Stimulated activated memory B cell treated with anti-CD40 and anti-IgM and Interleukin-4, amounts not matched to agents 10 μg/mL and 1 μg/mL and 100 μg/mL, for 72 hours (primary cell): ENCODE data around the gene PARVB.
"Not testable (repeated sequence)": the region's sequence is repeated elsewhere in the genome, so short reads cannot be mapped to it uniquely, and the experiment has no call there.

ENCODE experiments used
- ATAC-seq: fragments of 150-1000 bp; cut with Tn5 transposase; 2 replicates; pipeline ENCODE4 v1.10.0; 2021
- H3K27ac Mint-ChIP-seq: one replicate; pipeline ENCODE4 v1.8.0; 2022; ENCODE audit warnings: mild to moderate bottlenecking, mixed read lengths
- H3K27me3 Mint-ChIP-seq: one replicate; pipeline ENCODE4 v1.8.0; 2022; ENCODE audit warnings: mixed read lengths
- H3K36me3 Mint-ChIP-seq: one replicate; pipeline ENCODE4 v1.8.0; 2022; ENCODE audit warnings: mixed read lengths
- H3K4me1 Mint-ChIP-seq: one replicate; pipeline ENCODE4 v1.8.0; 2022; ENCODE audit warnings: mixed read lengths
- H3K4me3 Mint-ChIP-seq: one replicate; pipeline ENCODE4 v1.8.0; 2022; ENCODE audit warnings: mild to moderate bottlenecking, moderate library complexity, mixed read lengths
- H3K9me3 Mint-ChIP-seq: one replicate; pipeline ENCODE4 v1.8.0; 2022; ENCODE audit warnings: mixed read lengths

PARVB gene

DNA sequence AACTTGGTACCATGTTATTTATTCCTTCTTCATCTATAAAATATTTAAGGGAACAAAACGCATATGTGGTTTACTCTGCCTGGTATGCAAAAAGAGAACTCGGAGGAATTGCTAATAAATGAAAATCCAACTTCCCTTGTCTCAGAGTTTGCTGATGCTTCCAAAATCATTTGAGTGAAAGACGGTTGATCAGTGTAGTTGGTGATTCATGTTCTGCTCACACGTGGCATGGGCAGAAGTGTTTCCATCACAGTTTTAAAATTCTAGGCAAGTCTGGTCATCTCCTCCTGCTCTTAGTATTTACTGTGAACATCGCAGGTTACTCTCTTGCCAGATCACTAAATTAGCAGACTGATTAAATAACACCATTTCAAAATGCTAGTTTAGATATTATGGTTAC lies 11.9 kb upstream of the PARVB start:
- no peaks in the 10 kb centered on the region for H3K27me3 Mint-ChIP-seq
- no peak overlapping the region for H3K27ac Mint-ChIP-seq
- H3K9me3 Mint-ChIP-seq, result no peaks in the 10 kb centered on the region
- ATAC-seq, result no peak
- no peak overlapping the region for H3K4me3 Mint-ChIP-seq
- H3K4me1 Mint-ChIP-seq, result peaks cover 8% of the 10 kb centered on the region
- H3K36me3 Mint-ChIP-seq, result no peaks in the 10 kb centered on the region

DNA sequence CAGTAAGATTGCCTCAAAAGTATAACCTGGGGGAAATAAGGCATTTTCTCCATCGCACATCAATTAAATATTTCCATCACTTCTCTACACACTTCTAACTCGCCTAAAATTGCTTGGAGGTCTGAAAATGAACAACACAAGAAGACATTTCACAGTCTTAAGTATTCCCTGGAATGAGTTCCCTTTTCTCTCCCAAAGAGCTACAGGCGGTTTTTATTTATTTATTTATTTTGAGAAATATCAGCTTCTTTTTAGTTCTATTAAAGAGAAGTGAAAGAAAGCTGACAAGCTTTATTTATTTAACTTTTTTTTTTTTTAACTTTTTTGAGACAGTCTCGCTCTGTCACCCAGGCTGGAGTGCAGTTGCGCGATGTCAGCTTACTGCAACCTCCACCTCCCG lies 11.5 kb upstream of the PARVB start:
- H3K9me3 Mint-ChIP-seq, result no peaks in the 10 kb centered on the region
- ATAC-seq, result no peak
- peaks cover 10% of the 10 kb centered on the region for H3K4me1 Mint-ChIP-seq
- H3K27ac Mint-ChIP-seq, result no peak overlapping the region
- no peaks in the 10 kb centered on the region for H3K27me3 Mint-ChIP-seq
- no peak overlapping the region for H3K4me3 Mint-ChIP-seq
- H3K36me3 Mint-ChIP-seq, result no peaks in the 10 kb centered on the region

DNA sequence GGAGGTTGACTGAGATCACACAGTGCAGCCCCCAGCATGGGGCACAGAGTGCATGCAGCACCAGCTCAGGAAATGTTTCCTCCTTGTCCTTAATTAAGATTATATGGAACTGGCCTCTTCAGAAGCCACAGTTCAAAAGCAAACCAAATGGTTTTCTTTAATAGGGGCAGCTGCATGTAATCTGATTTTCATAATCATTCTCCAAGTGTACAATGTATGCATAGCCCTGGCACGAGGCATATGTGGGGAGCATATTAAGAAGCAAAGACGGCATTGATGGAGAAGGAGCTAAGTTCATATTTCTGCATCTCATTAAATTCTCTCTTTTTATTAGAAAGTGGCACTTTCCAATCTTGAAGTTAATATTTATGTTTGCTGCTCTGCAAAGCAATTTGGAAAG lies 9.9 kb upstream of the PARVB start:
- Mint-ChIP-seq H3K27ac (no peak overlapping the region), H3K4me3 (no peak overlapping the region)

DNA sequence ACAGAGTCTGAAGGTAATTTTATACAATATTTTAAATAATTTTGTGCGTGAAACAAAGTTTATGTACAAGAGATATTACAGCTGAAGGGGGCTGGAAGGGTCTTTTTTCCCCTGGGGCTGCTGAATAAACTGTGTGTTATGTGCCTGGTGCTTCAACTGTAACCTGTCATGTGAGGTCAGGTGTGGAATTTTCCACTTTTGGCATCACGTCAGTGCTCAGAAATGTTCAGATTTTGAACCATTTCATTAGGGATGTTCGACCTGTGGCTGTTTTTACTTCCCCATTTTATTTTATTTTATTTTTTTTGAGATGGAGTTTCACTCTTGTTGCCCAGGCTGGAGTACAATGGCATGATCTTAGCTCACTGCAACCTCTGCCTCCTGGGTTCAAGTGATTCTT lies 7.5 kb upstream of the PARVB start:
- H3K27ac Mint-ChIP-seq, result peak overlapping the region; percentile 39
- H3K4me1 Mint-ChIP-seq, result peaks cover 37% of the 10 kb centered on the region
- not testable (repeated sequence) for H3K9me3 Mint-ChIP-seq, H3K27me3 Mint-ChIP-seq, H3K4me3 Mint-ChIP-seq
- ATAC-seq, result peak; percentile 53
- H3K36me3 Mint-ChIP-seq, result peaks cover 14% of the 10 kb centered on the region

More for the DNA sequence above, 9.9 kb upstream of the PARVB start:
- no peak for ATAC-seq
- Mint-ChIP-seq H3K4me1 (peaks cover 15% of the 10 kb centered on the region), H3K27me3 (no peaks in the 10 kb centered on the region), H3K9me3 (no peaks in the 10 kb centered on the region), H3K36me3 (peaks cover 6% of the 10 kb centered on the region)

DNA sequence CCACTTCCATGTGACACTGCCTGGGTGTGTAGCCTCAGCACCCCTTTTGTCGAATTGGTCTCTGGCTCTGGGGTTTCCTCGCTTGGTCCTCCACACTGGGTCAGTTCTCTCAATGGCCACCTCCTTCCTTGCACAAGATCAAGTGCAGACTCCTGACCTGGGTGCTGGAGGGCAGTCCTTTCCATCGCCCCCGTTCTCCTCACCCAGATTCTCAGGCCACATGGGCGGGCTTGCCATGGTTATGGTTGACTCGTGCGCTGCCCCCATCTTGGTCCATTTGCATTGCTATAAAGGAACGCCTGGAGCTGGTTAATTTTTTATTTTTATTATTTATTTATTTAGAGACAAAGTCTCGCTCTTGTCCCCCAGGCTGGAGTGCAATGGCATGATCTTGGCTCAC lies 5.5 kb upstream of the PARVB start:
- H3K4me1 Mint-ChIP-seq, result peaks cover 49% of the 10 kb centered on the region
- H3K27me3 Mint-ChIP-seq, result no peaks in the 10 kb centered on the region
- H3K36me3 Mint-ChIP-seq, result peaks cover 14% of the 10 kb centered on the region
- H3K4me3 Mint-ChIP-seq, result no peak overlapping the region
- H3K9me3 Mint-ChIP-seq, result no peaks in the 10 kb centered on the region
- ATAC-seq, result no peak
- H3K27ac Mint-ChIP-seq, result no peak overlapping the region

DNA sequence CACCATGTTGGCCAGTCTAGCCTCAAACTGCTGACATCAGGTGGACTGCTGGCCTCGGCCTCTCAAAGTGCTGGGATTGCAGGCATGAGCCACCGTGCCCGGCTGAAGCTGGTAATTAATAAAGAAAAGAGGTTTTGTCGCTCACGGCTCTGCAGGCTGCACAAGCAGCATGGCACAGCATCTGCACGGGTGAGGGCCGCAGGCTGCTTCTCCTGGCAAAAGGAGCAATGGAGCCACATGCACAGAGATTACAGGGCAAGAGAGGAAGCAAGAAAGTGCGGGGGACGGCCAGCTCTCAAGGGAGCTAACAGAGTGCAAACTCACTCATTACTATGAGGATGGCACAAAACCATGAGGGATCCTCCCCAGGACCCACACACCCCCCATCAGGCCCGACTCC lies 4.7 kb upstream of the PARVB start:
- Mint-ChIP-seq H3K27ac (peak overlapping the region; percentile 62), H3K27me3 (no peaks in the 10 kb centered on the region), H3K4me1 (peaks cover 53% of the 10 kb centered on the region), H3K4me3 (no peak overlapping the region), H3K36me3 (peaks cover 14% of the 10 kb centered on the region), H3K9me3 (no peaks in the 10 kb centered on the region)
- ATAC-seq, result no peak

DNA sequence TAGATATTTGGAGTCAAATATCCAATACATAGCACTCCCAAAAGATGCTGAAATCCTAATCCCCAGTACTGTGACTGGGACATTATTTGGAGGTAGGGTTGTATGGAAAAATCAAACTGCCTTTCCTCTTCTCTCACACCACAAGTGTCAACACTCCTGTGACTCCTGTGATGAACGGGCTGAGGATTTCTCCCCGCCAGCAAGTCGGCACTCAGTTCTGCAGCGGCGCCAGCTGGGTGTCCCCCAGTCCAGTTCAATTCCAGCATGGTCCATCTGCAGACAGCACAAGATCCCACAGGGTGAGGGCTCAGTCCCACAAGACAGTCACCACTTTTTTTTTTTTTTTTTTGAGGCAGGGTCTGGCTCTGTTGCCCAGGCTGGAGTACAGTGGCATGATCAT lies 4.3 kb upstream of the PARVB start:
- no peaks in the 10 kb centered on the region for H3K9me3 Mint-ChIP-seq
- H3K36me3 Mint-ChIP-seq, result peaks cover 14% of the 10 kb centered on the region
- H3K27me3 Mint-ChIP-seq, result no peaks in the 10 kb centered on the region
- H3K4me3 Mint-ChIP-seq, result no peak overlapping the region
- peak overlapping the region; percentile 62 for H3K27ac Mint-ChIP-seq
- ATAC-seq, result no peak
- H3K4me1 Mint-ChIP-seq, result peaks cover 55% of the 10 kb centered on the region

DNA sequence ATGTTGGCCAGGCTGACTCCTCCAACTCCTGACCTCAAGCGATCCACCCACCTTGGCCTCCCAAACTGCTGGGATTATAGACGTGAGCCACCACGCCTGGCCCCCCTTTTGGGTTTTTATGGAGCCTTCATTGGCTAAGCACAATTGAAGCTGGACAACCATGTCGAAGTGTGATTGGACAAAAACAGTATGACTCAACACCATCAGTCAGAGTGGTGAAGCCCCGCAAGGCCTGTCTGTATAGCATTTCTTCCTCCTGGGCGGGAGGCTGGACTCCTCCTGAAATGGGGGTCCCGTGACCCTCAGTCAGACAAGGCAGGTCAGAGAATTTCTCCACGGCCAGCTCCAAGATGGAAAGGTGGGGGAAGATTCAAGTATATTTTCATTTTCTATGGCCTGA lies 3.1 kb upstream of the PARVB start:
- peak overlapping the region; percentile 1 for H3K4me3 Mint-ChIP-seq
- H3K36me3 Mint-ChIP-seq, result peaks cover 17% of the 10 kb centered on the region
- H3K4me1 Mint-ChIP-seq, result peaks cover 63% of the 10 kb centered on the region
- no peaks in the 10 kb centered on the region for H3K9me3 Mint-ChIP-seq
- no peak overlapping the region for H3K27ac Mint-ChIP-seq
- no peaks in the 10 kb centered on the region for H3K27me3 Mint-ChIP-seq
- ATAC-seq, result no peak

DNA sequence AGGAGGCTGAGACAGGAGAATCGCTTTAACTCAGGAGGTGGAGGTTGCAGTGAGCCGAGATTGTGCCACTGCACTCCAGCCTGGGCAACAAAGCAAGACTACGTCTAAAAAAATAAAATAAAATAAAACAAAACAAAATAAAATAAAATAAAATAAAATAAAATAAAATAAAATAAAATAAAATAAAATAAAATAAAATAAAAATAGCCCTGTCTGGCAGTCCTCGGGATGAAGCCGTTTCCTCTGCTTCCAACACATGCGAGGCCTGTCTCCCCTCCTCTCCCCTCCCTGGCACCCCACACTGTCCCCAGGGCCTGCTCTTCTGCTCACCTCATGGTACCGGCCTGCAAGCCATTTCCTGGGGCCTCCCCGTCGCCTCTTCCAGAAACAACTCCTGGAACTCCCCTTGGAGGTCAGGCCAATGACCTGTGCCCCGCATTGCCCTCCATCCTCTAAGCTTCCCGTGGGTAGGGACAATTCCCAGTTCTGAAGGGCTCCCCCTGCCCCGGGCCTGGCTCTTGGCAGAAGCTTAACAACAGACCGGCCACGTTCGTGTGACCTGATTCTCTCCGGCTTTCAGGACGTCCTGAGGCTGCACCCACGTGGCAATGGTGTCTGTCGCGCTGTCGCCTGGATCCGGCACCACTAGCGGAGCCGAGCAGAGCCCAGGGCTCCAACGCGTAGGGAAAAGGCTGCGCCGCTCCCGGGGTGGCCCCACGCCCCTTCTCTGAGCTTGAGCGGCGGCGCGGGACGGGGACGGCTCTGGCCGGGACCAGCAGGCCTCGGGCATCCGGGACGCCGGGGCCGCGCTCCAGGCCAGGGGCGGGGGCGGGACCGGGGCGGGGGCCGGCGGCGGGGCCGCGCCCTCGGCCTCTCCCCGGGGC lies 456 bp upstream of the PARVB start:
- Mint-ChIP-seq H3K4me1 (peaks cover 79% of the 10 kb centered on the region), H3K4me3 (peak overlapping the region; percentile 84), H3K9me3 (no peaks in the 10 kb centered on the region), H3K36me3 (peaks cover 29% of the 10 kb centered on the region), H3K27ac (peak overlapping the region; percentile 97), H3K27me3 (no peaks in the 10 kb centered on the region)
- ATAC-seq, result peak; percentile 42

DNA sequence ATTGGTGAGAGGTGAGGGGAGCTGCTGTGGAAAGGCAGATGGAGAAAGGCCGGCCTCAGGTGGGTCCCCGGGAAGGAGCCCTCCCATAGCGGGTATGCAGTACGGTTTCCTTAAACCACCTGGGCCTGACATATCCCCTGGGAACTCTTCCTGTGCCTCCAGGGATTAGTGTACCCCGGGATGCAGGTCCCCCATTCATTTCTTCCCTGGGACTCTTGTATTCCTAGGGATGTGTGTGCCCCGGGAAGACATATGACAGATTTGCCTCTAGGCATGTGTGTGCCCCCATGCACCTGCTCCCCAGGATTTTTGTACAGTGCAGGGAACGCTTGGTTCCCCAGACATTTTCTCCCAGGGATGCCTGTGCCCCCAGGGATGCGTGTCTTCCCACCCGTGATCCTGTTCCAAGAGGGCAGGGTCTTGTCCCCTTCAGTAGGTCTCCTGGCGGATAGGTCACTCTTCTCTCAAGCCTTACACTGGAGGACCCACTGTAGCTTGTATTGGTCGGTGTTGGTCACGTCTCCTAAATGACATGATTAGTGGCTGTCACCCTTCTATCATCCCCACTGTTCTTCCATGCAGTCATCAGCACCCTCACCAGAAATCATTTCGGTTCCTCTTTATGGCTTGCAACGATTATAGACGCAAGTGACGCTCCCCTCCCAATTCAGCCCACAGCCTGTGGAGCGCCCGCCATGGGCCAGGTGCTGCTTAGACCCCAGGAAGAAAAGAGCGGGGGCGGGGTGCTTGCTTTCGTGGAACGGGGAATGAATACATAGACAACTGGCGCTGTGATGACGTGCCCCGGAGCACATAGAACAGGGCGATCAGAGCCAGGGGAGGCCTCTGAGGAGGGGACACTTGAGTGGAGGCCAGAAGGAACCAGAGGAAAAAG lies 1.3 kb downstream of the PARVB start:
- Mint-ChIP-seq H3K36me3 (peaks cover 30% of the 10 kb centered on the region), H3K27me3 (no peaks in the 10 kb centered on the region), H3K9me3 (no peaks in the 10 kb centered on the region), H3K4me1 (peaks cover 82% of the 10 kb centered on the region), H3K27ac (peak overlapping the region; percentile 97), H3K4me3 (peak overlapping the region; percentile 65)
- peak; percentile 88 for ATAC-seq

DNA sequence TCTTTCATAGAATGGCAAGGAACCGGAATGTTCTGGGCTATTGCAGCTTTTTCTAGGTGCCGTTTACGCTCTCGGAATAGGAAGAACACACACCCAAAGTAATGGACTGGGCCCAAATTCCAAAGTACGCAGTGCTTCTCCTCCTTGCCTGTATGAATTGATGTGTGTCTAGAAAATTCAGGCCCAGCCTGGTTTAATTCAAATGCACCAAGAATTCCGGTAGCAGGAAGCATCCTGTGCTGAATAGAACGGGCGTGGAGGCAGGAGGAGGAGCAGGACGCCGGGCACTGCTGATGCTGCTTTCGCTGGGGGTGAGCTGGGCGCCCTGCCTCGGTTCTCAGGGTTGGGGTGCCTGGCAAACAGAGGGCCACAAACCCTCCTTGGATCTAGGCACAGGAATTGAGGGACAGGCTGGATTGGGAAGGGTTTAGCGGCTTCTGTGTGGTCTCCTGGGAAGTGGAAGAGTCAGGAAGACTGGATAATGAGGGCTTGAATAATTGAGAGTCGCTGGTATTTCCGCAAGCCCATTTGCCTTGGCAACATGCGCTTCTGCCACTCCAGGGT lies 2.0 kb downstream of the PARVB start:
- Mint-ChIP-seq H3K4me3 (peak overlapping the region; percentile 65), H3K27ac (peak overlapping the region; percentile 97), H3K27me3 (no peaks in the 10 kb centered on the region), H3K9me3 (no peaks in the 10 kb centered on the region), H3K36me3 (peaks cover 31% of the 10 kb centered on the region), H3K4me1 (peaks cover 82% of the 10 kb centered on the region)
- no peak for ATAC-seq

DNA sequence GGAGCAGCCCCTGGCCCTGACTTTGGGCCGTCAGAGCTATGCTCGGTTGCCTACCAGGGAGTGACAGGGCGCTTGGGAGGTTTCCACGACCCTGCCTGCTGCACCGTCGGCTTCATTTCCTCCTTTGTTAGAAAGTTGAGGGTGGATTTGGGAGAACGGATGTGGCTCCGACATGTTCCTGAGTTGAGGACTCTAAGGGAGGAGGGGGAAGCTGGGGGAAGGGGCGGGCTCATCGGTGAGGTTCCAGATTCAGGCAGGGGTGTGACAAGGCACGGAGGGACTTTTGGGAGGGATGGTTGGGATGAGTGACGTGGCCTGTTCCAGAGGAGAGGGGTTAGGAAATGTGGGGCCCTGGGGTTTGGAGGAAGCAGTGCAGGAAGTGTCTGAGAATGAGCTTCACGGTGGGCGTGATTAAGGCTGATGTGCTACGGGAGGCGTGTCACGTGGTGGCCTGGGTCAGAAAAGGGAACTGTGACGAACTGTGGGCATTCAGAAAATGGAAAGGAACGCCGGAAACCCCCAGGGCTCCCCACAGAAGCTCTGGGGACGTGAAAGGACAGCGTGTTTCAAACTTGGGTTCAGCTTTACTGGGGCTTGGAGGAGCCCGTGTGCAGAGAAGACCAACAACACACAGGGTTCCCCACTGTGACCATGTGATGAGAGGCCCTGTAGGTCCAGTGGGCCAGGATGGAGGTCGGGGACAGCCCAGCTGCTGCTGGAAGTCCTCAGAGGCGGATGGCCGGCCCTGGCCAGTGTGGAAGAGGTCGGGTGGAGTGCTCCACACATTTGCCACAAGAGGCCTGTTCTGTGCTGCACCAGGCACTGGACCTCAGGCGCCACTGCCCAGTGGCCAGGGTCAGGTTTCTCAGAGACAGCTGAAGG lies 2.8 kb downstream of the PARVB start:
- Mint-ChIP-seq H3K27me3 (no peaks in the 10 kb centered on the region), H3K27ac (peak overlapping the region; percentile 97), H3K36me3 (peaks cover 36% of the 10 kb centered on the region), H3K9me3 (no peaks in the 10 kb centered on the region), H3K4me3 (peak overlapping the region; percentile 65), H3K4me1 (peaks cover 84% of the 10 kb centered on the region)
- ATAC-seq, result peak; percentile 82

DNA sequence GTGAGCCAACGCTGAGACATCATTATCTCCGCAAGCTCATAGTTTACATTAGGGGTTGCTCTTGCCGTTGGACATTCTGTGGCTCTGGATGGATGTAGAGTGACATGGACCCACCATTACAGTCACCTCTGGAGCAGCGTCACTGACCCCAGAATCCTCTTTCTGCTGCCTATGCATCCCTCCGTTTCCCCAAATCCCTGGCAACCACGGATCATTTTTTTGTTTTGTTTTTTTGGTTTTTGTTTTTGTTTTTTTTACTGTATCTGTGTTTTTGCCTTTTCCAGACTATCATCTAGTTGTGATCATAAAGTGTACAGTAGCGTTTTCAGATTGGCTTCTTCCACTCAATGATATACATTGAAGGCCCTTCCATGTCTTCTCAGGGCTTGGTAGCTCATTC lies 4.0 kb downstream of the PARVB start:
- Mint-ChIP-seq H3K4me3 (peak overlapping the region; percentile 16), H3K36me3 (peaks cover 37% of the 10 kb centered on the region), H3K27me3 (no peaks in the 10 kb centered on the region), H3K27ac (peak overlapping the region; percentile 97), H3K4me1 (peaks cover 78% of the 10 kb centered on the region), H3K9me3 (no peaks in the 10 kb centered on the region)
- no peak for ATAC-seq

DNA sequence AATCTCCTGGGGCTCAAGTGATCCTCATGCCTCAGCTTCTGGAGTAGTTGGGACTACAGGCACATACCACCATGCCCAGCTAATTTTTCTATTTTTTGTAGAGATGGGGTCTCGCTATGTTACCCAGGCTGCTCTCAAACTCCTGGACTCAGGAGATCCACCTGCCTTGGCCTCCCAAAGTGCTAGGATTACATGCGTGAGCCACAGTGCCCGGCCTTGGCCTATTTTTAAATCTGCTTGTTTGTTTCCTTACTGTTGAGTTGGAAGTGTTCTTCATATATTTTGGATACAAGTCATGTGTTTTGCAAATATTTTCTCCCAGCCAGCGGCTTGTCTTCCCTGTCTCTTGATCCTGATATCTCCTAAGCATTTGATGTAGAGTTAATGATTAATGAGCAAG lies 5.0 kb downstream of the PARVB start:
- Mint-ChIP-seq H3K27me3 (no peaks in the 10 kb centered on the region), H3K36me3 (peaks cover 37% of the 10 kb centered on the region), H3K4me3 (no peak overlapping the region), H3K4me1 (peaks cover 71% of the 10 kb centered on the region), H3K27ac (peak overlapping the region; percentile 70), H3K9me3 (no peaks in the 10 kb centered on the region)
- ATAC-seq, result no peak
